ENCODE results near the gene SPEG.

DNA sequence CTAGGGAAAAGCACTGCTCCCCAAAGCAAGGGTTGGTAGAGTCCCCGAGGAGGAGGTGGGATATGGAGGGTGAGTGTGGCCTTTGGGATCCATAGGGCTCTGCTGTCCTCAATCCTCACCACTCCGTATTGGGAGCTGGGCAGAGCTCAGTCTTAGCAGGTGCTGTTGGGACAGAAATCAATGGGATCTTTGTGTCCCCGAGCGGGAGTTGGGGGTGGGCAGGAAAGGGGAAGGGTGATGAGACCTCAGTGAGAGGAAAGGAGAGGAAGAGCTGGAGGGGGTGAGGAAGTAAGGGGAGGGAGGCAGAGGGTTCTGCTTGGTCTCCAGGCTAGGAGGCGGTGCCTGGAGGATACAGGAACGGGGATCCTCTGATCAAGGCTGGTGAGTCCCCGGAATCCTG lies 82.2 kb downstream of the SPEG start:
- TF ChIP-seq, protein P1, sequence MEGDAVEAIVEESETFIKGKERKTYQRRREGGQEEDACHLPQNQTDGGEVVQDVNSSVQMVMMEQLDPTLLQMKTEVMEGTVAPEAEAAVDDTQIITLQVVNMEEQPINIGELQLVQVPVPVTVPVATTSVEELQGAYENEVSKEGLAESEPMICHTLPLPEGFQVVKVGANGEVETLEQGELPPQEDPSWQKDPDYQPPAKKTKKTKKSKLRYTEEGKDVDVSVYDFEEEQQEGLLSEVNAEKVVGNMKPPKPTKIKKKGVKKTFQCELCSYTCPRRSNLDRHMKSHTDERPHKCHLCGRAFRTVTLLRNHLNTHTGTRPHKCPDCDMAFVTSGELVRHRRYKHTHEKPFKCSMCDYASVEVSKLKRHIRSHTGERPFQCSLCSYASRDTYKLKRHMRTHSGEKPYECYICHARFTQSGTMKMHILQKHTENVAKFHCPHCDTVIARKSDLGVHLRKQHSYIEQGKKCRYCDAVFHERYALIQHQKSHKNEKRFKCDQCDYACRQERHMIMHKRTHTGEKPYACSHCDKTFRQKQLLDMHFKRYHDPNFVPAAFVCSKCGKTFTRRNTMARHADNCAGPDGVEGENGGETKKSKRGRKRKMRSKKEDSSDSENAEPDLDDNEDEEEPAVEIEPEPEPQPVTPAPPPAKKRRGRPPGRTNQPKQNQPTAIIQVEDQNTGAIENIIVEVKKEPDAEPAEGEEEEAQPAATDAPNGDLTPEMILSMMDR (IDR thresholded peaks at IDR 0.05; ENCODE audit: low read depth, low read length), result no peak
- TF ChIP-seq EZH2phosphoT487 (IDR thresholded peaks at IDR 0.05; ENCODE audit: low read depth), result no peak

All from OCI-LY3 (cell line).